Sigmoid colon (tissue), 3 donors: ENCODE data around the gene KCTD12.

Source experiments
- POLR2A ChIP-seq, 2 donors: fragments of 450-650 bp; IDR thresholded peaks; one replicate each; pipeline ENCODE4 v1.6.1; 2016; ENCODE audit warnings: antibody characterized with exemption in 2 of 2, mild to moderate bottlenecking in 2 of 2, moderate library complexity in 2 of 2
- TF ChIP-seq, protein P1 (sequence below), 4 experiments: fragments of 450-650 bp in 3 of 4; fragments of 200-600 bp in 1 of 4; IDR thresholded peaks; one replicate each; pipeline ENCODE4 v1.5.1; 2016 to 2019; ENCODE audit warnings: antibody characterized with exemption in 4 of 4, mild to moderate bottlenecking in 3 of 4, moderate library complexity in 2 of 4

DNA sequence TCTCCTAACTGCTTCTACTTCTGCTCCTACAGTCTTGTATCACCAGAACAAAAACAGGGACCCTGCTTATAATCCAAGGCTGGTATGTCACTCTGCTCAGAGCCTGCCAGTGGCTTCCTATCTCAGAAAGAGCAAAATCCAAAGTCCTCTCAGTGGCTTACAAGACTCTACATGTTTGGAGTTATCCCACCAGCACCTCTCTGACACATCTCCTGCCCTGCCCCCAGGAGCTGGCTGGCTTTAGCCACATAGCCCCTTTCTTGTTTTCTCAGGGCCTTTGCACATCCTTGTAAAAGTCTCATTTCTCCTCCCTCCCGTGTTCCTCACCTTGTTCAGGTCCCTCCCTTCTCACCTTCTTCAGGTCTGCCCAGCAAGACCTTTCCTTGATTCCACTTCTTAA, 2.2 kb upstream of the KCTD12 start:
- TF ChIP-seq, protein P1, sequence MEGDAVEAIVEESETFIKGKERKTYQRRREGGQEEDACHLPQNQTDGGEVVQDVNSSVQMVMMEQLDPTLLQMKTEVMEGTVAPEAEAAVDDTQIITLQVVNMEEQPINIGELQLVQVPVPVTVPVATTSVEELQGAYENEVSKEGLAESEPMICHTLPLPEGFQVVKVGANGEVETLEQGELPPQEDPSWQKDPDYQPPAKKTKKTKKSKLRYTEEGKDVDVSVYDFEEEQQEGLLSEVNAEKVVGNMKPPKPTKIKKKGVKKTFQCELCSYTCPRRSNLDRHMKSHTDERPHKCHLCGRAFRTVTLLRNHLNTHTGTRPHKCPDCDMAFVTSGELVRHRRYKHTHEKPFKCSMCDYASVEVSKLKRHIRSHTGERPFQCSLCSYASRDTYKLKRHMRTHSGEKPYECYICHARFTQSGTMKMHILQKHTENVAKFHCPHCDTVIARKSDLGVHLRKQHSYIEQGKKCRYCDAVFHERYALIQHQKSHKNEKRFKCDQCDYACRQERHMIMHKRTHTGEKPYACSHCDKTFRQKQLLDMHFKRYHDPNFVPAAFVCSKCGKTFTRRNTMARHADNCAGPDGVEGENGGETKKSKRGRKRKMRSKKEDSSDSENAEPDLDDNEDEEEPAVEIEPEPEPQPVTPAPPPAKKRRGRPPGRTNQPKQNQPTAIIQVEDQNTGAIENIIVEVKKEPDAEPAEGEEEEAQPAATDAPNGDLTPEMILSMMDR (IDR thresholded peaks at IDR 0.05), result no peak
- no peak for TF ChIP-seq POLR2A (IDR thresholded peaks at IDR 0.05)
